ENCODE measurements around the gene RAB27B.

DNA sequence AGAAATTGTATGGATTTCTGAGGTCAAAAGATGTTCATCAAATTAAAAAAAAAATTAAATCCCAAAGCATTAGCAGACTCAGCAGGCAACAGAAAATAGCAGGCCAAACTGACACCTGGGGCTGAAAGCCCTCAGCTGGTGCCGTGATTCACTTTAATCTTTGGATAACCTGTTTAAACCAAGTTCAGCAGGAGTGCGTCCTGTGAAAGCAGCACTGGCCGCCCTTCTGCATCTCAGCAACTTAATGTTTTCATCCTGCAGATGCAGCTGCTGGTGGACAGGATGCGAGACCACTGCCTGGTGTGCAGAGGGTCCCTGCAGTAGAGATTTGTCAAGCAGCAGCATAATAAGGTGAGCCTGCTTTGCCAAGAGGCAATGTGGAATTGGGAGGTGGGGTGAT, 89.8 kb downstream of the RAB27B start:
- TF ChIP-seq CTCF (IDR thresholded peaks at IDR 0.05 in 8 of 11, conservative IDR thresholded peaks at IDR 0.05 in 3 of 11) (no peak), POLR2A (IDR thresholded peaks at IDR 0.05) (no peak)
